DOHH2 (cell line): ENCODE data around the gene SLC45A1.

Experiments
- H3F3A ChIP-seq: fragments of 200-600 bp; sonication (generic), shearing (Covaris generic); 2 replicates; pipeline ENCODE4 v1.6.0; 2016; ENCODE audit warnings: antibody characterized with exemption, mild to moderate bottlenecking; ENCODE audit not compliant: control insufficient read depth, insufficient read depth
- H3K27ac ChIP-seq: fragments of 200-600 bp; sonication (generic); 2 replicates; pipeline ENCODE4 v1.5.1; 2014; ENCODE audit warnings: low read depth, mild to moderate bottlenecking, low read length, moderate library complexity
- H3K27me3 ChIP-seq: fragments of 200-600 bp; sonication (generic); 2 replicates; pipeline ENCODE4 v1.6.1; 2014; ENCODE audit warnings: mild to moderate bottlenecking, low read length, mixed read lengths; ENCODE audit not compliant: control insufficient read depth
- H3K36me3 ChIP-seq: fragments of 200-600 bp; sonication (generic); 2 replicates; pipeline ENCODE4 v1.6.1; 2014; ENCODE audit warnings: mild to moderate bottlenecking, low read length, moderate library complexity, mixed read lengths; ENCODE audit not compliant: control insufficient read depth
- H3K4me1 ChIP-seq: fragments of 200-600 bp; sonication (generic); 2 replicates; pipeline ENCODE4 v1.6.1; 2014; ENCODE audit warnings: mild to moderate bottlenecking, low read length, mixed read lengths; ENCODE audit not compliant: control insufficient read depth
- H3K4me2 ChIP-seq: fragments of 200-600 bp; sonication (generic); 2 replicates; pipeline ENCODE4 v1.6.0; 2014; ENCODE audit warnings: mild to moderate bottlenecking, low read length, moderate library complexity
- H3K4me3 ChIP-seq: fragments of 200-600 bp; sonication (generic); 2 replicates; pipeline ENCODE4 v1.5.1; 2014; ENCODE audit warnings: mild to moderate bottlenecking, low read length, mixed read lengths
- H3K79me2 ChIP-seq: fragments of 200-600 bp; sonication (generic); 2 replicates; pipeline ENCODE4 v1.6.1; 2014; ENCODE audit warnings: mild to moderate bottlenecking, low read length, mixed read lengths; ENCODE audit not compliant: control insufficient read depth
- H3K9me2 ChIP-seq: fragments of 200-600 bp; sonication (generic); replicated peaks from 2 replicates; pipeline ENCODE4 v1.6.1; 2014; ENCODE audit warnings: mild to moderate bottlenecking, low read length, mixed read lengths; ENCODE audit not compliant: control insufficient read depth
- H3K9me3 ChIP-seq: fragments of 200-600 bp; sonication (generic); 2 replicates; pipeline ENCODE4 v1.6.1; 2014; ENCODE audit warnings: antibody characterized with exemption, low read length, mixed read lengths; ENCODE audit not compliant: control insufficient read depth, insufficient read depth
- H4K20me1 ChIP-seq: fragments of 200-600 bp; sonication (generic); 2 replicates; pipeline ENCODE4 v1.6.0; 2014; ENCODE audit warnings: low read depth, mild to moderate bottlenecking, antibody characterized with exemption, low read length, moderate library complexity; ENCODE audit not compliant: control insufficient read depth, insufficient read depth
- EZH2phosphoT487 ChIP-seq: fragments of 200-600 bp; sonication (generic); IDR thresholded peaks from 2 replicates; pipeline ENCODE4 v1.6.1; 2017; ENCODE audit warnings: borderline replicate concordance, mild to moderate bottlenecking, antibody characterized with exemption, low read length, moderate library complexity, mixed read lengths
- TF ChIP-seq, protein P1 (sequence below): fragments of 200-600 bp; sonication (generic); IDR thresholded peaks from one replicate; pipeline ENCODE4 v1.5.1; 2014; ENCODE audit warnings: antibody characterized with exemption, mild to moderate bottlenecking, low read depth, low read length; ENCODE audit not compliant: poor library complexity, severe bottlenecking

Gene SLC45A1

DNA sequence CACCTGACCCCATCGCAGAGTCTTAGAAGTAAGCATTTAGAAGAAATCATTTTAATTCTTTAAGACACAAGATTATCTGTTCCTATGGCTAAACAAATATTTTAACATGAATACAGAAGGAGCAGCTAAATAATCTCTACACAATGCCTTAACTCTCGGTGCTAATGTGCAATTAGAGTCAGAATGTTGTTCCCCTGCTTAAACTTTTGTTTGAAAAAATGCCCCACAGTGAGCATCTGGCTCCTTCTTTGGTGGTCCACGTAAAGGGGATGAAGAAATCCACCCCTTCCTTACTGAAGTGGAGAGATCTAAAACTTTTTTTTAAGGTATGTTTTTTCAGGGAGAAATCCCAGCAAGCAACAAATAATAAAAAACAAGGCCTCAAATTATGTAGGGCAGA lies 55.2 kb downstream of the SLC45A1 start:
- H3K4me3 ChIP-seq = no peak overlapping the region

DNA sequence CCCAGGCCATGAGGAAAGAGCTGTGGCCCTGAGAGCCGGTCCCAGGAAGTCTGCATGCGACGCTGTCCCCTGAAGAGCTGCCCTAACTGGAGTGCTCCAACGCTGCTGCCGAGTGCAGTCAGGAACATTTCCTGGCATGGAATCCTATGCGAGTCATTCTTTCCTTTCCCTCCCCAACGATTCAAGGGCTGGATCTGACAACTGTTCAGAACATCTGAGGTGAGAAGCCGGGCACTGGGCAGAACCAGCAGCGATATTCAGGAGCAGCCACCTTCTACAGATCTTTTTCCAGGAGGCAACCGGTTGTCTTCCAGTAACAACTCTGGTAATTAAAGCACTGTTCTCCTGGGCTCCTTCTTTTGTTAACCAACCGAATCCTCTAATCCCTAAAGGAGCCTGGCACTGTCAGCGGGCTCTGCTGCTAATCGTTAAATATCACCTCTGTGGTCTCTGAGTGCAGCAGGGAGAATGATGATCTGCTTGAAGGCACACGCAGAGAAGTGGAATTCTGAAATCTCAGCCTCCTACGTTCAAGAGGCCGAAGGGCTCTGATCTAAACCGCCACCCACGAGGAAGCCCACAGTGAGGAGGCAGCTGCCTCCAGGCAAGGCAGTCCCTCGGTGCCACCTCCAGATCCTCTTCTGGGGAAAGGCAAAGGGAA lies 55.8 kb downstream of the SLC45A1 start:
- H3K79me2 ChIP-seq = peaks cover 87% of the 10 kb centered on the region
- H3K4me3 ChIP-seq = no peak overlapping the region
- TF ChIP-seq, protein P1, sequence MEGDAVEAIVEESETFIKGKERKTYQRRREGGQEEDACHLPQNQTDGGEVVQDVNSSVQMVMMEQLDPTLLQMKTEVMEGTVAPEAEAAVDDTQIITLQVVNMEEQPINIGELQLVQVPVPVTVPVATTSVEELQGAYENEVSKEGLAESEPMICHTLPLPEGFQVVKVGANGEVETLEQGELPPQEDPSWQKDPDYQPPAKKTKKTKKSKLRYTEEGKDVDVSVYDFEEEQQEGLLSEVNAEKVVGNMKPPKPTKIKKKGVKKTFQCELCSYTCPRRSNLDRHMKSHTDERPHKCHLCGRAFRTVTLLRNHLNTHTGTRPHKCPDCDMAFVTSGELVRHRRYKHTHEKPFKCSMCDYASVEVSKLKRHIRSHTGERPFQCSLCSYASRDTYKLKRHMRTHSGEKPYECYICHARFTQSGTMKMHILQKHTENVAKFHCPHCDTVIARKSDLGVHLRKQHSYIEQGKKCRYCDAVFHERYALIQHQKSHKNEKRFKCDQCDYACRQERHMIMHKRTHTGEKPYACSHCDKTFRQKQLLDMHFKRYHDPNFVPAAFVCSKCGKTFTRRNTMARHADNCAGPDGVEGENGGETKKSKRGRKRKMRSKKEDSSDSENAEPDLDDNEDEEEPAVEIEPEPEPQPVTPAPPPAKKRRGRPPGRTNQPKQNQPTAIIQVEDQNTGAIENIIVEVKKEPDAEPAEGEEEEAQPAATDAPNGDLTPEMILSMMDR = no peak
- TF ChIP-seq EZH2phosphoT487 = no peak
- no peaks in the 10 kb centered on the region for H3K9me3 ChIP-seq
- no peaks in the 10 kb centered on the region for H3K4me1 ChIP-seq
- peaks cover 5% of the 10 kb centered on the region for H3F3A ChIP-seq
- H3K4me2 ChIP-seq = no peak overlapping the region
- H3K36me3 ChIP-seq = peaks cover 77% of the 10 kb centered on the region
- 0 out of 2 replicates have a peak, but pooled peaks cover 6% of the 10 kb centered on the region for H4K20me1 ChIP-seq
- no peaks in the 10 kb centered on the region for H3K27me3 ChIP-seq
- no peaks in the 10 kb centered on the region for H3K9me2 ChIP-seq
- no peak overlapping the region for H3K27ac ChIP-seq

More for the DNA sequence above, 55.2 kb downstream of the SLC45A1 start:
- Histone ChIP-seq H3K27me3 (no peaks in the 10 kb centered on the region), H3K36me3 (peaks cover 72% of the 10 kb centered on the region), H3F3A (peaks cover 5% of the 10 kb centered on the region), H3K79me2 (peaks cover 85% of the 10 kb centered on the region), H3K27ac (no peak overlapping the region), H3K9me3 (no peaks in the 10 kb centered on the region), H3K9me2 (no peaks in the 10 kb centered on the region), H3K4me2 (no peak overlapping the region), H4K20me1 (0 out of 2 replicates have a peak, but pooled peaks cover 6% of the 10 kb centered on the region), H3K4me1 (no peaks in the 10 kb centered on the region)
- no peak for TF ChIP-seq EZH2phosphoT487
- TF ChIP-seq, protein P1 = no peak

DNA sequence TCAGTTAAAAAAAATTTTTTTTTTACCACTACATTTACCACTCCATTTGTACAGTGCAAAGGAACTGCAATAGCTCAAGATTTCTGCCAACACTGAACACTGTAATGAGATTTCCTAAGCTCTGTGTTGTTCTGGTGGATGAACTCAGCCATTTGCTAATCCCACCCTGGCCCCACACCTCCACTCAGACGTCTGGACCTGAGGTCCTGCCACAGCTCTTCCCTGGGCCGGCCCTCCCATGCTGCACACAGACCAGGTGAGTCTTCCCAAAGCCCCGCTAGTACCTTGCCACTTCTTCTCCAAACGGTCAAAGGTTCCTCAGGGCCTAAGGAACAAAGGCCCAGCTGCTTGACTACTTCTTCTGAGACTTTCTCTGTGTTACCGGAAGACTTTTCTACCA lies 56.4 kb downstream of the SLC45A1 start:
- Histone ChIP-seq H3K9me2 (no peaks in the 10 kb centered on the region), H4K20me1 (0 out of 2 replicates have a peak, but pooled peaks cover 6% of the 10 kb centered on the region), H3K36me3 (peaks cover 80% of the 10 kb centered on the region), H3K4me1 (no peaks in the 10 kb centered on the region), H3K4me3 (no peak overlapping the region), H3K79me2 (peaks cover 88% of the 10 kb centered on the region), H3K9me3 (no peaks in the 10 kb centered on the region), H3F3A (peaks cover 5% of the 10 kb centered on the region), H3K27me3 (no peaks in the 10 kb centered on the region), H3K4me2 (no peak overlapping the region), H3K27ac (no peak overlapping the region)
- TF ChIP-seq EZH2phosphoT487 = no peak
- TF ChIP-seq, protein P1 = no peak
